DMS 273 treated with DMSO at 0.1 percent for 48 hours (cell line): ENCODE results near the gene DUSP2.

Source experiments
- DNase-seq: peaks from one replicate; lab custom pipeline; 2025; lab: John Stamatoyannopoulos, UW

The DUSP2 gene

GRCh38 chr2:96145036-96145847, at the start of gene DUSP2:
TSS of gene DUSP2 (minus strand) at chr2:96145440. CDS start at chr2:96145354, 86 bp downstream.
- peak; percentile 66 for DNase-seq

GRCh38 chr2:96191937-96192670, 46.9 kb upstream of the DUSP2 start:
- DNase-seq: no peak

GRCh38 chr2:96188821-96189526, 43.7 kb upstream of the DUSP2 start:
- no peak for DNase-seq

- no peak for DNase-seq
Measured at GRCh38 chr2:96186562-96186961, 41.3 kb upstream of the DUSP2 start.

GRCh38 chr2:96185516-96185915, 40.3 kb upstream of the DUSP2 start:
- no peak for DNase-seq

DNA sequence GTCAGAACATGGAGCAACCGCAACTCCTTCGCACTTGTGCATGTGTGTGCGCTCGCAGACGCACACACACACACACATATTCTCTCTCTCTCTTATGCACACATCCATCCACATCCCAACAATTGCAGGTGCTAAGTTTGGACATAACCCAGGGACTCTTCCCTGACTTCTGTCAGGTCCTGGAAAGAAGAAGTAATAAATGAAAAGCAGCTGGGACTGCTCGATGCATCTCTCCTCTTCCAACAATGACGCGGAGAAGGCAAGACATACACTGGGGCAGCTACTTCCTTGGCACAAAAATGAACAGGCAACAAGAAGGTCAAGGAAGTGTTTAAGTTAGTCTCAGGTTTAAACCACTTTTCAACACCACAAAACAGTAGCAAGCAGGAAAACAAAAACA, 39.7 kb upstream of the DUSP2 start:
- DNase-seq: no peak

DNA sequence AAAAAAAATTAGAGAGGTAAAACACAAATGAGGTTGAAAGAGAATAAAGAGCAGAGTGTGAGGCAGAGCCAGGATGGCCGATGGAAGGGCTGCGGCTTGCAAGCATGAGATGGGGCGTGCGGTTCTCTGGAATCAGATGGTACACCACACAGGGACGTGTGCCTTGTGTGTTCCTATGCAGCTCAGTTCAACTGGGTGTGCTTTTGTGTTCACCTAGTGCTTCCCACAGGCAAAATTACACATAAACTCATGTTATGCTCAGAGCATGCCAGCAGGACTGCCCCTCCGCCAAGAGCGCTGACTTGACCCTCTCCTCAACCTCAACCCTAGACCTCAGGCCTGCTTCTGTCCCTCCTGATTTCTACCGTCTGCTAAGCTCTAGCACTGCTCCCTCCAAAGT, 38.9 kb upstream of the DUSP2 start:
- no peak for DNase-seq

GRCh38 chr2:96181529-96181928, 36.3 kb upstream of the DUSP2 start:
- DNase-seq: no peak

GRCh38 chr2:96180521-96180920, 35.3 kb upstream of the DUSP2 start:
- no peak for DNase-seq

- DNase-seq: no peak
Measured at GRCh38 chr2:96180002-96180401, 34.8 kb upstream of the DUSP2 start.

- no peak for DNase-seq
Measured at GRCh38 chr2:96176661-96177060, 31.4 kb upstream of the DUSP2 start.

DNA sequence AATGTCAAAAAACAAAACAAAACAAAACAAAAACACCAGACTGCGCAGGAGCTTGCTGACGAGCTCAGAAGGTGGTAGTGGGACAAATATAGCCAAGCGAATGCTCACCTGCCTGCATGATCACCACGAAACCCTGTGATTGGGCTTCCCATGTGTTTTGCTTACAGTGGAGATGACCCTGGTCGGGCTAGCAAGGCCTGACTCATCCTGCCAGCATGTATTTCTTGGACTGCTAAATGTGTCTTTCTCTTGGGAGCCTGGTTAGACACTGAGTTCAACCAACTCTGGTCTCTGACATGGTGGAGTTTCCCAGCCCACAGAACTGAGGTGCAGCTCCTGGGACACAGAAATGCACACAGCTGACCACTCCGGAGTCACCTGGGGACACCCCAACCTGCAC, 30.7 kb upstream of the DUSP2 start:
- no peak for DNase-seq

DNA sequence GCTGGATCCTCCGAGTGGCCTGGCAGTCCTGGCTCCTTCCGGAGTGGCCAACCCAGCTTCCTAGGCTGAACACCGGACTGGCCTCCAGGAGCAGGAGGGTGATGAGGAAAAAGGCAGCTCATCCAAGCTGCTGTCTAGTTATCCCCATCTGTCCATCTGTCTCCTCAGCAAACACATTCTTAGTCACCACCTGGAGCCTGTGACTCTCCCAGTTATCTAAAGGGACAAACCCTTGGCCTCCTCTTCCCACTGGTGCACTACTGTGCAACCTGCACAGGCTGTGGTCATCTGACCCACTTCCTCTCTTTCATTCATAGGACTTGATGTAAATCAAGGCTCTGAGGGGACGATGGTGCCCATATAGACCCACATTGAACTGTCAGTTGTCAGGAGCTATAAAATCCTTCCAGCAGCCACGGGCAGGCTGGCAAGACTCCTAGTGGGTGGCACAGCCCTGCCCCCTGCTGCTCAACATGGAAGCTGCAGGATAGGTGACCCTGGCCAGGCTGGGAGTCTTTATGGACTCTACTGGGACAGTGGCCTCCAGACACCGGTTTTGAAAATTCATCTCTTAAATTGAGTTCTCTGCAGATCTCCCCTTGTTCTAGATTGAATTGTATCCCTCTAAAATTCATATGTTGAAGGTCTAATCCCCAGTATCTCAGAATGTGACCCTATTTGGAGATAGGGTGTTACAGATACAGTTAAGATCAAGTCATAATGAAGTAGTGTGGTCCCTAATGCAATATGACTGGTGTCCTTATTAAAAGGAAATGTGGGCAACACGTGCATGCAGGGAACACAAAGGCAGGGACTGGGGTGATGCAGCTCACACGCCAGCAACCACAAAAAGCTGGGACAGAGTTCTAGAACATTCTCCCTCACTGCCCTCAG, 29.3 kb upstream of the DUSP2 start:
- DNase-seq: peak; percentile 90

DNA sequence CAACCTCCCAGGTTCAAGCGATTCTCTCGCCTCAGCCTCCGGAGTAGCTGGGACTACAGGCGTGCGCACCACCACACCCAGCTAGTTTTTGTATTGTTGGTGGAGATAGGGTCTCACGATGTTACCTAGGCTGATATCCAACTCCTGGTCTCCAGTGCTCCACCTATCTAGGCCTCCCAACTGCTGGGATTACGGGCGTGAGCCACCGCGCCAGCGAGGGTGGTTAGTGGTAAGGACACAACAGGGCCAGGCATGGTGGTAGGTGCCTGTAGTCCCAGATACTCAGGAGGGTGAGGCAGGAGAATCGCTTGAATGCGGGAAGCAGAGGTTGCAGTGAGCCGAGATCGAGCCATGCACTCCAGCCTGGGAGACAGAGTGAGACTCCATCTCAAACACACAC, 26.6 kb upstream of the DUSP2 start:
- DNase-seq: no peak

DNA sequence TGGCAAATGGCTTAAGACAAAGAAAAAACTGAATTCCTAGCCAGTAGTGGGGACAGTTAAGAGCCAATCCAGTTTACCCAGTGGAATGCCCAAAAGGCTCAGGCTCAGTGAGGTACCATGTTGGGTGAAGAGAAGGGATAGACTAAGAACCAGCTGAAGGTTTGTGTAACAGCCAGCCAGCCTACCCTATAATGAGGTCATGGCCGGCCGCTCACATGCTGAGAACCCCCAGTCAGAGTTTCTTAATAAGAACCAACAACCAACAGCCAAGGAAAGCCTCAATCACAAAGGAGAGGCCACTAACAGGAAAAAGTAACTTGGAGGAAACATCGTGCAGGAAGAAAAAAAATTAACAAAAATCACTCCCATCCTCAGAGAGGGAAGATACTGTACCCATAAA, 25.4 kb upstream of the DUSP2 start:
- DNase-seq: no peak

DNA sequence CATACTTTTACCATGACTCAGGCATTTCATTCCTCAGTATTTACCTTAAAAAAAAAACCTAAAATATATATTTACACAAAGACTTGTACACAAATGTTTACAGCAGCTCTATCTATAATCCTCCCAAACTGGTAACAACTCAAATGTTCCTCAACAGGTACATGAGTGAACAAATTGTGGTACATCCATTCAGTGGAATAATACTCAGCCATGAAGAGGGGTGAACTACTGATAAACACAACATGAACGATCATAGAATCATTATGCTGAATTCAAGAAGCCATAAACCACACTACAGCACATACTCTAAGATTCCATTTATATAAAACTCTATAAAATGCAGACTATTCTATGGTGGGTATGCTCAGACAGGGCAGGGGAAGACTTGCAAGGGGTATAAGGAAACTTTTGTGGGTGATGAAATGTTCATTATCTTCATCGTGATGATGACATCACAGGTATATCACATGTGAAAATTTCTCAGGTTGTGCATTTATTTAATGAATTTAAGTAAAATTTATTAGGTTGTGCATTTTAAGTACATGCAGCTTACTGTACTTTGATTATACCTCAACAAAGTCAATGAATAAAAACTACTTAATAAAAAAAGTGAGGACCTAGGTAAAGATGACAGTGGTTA, 24.7 kb upstream of the DUSP2 start:
- DNase-seq: no peak

DNA sequence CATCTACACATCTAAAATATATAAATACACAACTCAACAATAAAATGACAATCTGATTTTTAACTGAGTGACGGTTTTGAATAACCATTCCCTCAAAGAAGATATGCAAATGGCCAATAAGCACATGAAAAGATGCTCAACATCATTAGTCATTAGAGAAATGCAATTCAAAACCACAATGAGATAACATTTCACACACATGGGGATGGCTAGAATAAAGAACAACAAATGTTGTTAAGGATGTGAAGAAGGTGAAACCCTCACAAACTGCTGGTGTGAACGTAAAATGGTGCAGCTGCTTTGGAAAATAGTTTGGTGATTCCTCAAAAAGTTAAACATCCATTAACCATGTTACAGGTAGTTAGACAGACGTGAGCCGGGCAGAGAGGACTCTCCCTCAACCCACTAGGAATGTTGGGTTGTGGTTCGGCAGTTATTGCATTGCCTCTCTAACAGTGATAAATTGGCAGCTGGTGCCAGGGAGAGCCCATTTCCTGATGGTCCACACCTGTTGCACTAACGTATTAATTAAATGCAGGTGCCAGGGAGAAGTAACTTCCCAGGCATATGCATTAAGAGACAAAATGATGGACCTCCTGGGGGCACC, 22.3 kb upstream of the DUSP2 start:
- DNase-seq: no peak

DNA sequence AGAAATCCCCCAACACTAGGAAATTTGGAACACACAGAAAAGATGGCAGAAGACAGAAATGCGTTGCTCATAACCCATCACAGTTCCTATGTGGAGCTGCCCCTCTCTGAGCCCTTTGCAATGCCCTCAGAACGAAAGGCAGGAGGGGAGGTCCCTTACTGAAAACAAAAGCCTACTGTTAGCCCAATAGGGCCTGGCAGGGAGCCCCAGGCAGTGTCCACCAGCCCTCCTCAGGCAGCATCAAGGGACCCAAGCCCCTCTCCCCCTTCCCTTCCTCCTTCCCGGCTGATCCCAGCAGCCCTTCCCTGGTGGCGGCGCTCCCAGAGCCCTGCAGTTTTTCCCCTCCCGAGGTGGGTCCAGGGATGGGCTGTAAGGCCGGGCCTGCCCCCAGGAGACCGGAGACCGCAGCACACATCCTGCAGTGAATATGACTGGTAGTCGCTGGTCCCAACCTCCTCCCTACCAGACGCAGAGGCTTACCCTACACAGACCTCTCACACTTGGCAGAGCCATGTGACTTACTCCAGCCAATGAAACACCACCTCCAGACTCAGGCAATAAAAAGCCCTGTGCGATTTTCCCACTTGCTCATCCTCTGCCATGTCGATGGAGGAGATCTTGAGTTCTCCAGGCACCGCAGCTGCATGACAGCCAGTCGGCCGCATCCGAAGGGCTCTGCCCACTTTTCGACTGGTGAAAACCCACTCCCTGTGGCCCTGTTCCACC, 19.4 kb upstream of the DUSP2 start:
- no peak for DNase-seq

DNA sequence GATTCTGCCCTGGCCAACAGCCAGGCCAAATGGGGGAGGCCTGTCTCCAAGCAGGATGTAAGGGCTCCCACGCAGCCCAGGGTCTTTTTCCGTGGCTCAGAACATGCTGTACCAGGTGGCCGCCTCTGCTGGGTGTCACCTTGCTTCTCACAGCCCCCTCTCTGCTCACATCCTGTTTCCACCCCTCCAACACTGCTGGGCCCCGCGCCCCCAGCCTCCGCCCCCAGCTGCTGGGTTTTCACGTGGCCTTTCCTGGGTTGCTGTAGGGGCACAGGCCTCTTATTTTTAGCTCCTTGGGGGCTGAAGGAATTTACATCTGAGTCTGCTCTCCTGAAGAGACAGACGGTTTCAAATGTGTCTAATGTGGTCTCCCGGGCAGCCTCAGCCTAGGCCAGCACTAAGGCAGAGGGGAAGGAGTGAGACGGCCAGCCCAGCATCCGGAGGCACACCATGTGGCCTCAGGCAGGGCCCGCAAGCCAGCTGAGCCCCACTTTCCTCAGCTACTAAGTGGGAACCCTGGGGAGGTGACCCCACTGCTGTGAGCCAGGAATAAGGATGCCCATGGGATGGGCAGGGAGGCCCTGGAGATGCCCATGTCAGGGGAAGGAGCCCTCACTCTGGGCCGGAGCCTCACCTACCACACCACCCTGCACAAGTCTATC, 18.7 kb upstream of the DUSP2 start:
- DNase-seq: no peak

- DNase-seq: no peak
Measured at GRCh38 chr2:96163415-96163767, 18.2 kb upstream of the DUSP2 start.
